A549 (cell line): ENCODE data around the gene AKIP1. TPM values are rescaled to one million over a fixed set of nuclear protein-coding genes. Genes with fewer than 3 reads are reported as not detected.

Experiments used
- ATAC-seq, 2 experiments: fragments of 200-7000 bp in 1 of 2; fragments of >200 bp in 1 of 2; cut with Nextera tagmentation in 1 of 2; cut with Tn5 transposase in 1 of 2; 3 replicates each; pipeline versions ENCODE4 v1.8.0 to v1.9.1; 2018 to 2020; ENCODE audit warnings: mild to moderate bottlenecking in 1 of 2, moderate library complexity in 1 of 2
- CTCF ChIA-PET: fragments of 300-600 bp; sonication (Branson Sonifier 250); formaldehyde crosslinking; extraction: SDS; loops from one replicate; lab custom pipeline; 2021; ENCODE audit warnings: antibody characterized with exemption, inconsistent platforms; lab: Yijun Ruan, JAX
- POLR2A ChIA-PET: fragments of 350-600 bp; formaldehyde crosslinking; extraction: SDS; loops from one replicate; lab custom pipeline; 2021; ENCODE audit warnings: antibody characterized with exemption, inconsistent platforms; lab: Yijun Ruan, JAX
- DNase-seq, 2 experiments: peaks; one replicate each; pipeline versions ENCODE4 v3.0.0 to v3.0.0-alpha.2; 2011 to 2016; ENCODE audit warnings: low read depth in 1 of 2, low spot score in 1 of 2
- FAIRE-seq: peaks from 2 replicates; lab custom pipeline; 2011; peaks lifted over from hg19 to GRCh38; lab: Jason Lieb, UNC
- H3K27ac ChIP-seq, 2 experiments: fragments of >200 bp; sonication (Bioruptor Twin); formaldehyde crosslinking; 3 replicates each; pipeline ENCODE4 v1.5.1; 2016 to 2017
- H3K4me1 ChIP-seq: fragments of >200 bp; sonication (Bioruptor Twin); formaldehyde crosslinking; 3 replicates; pipeline ENCODE4 v1.6.1; 2016
- H3K4me2 ChIP-seq: fragments of >200 bp; sonication (Bioruptor Twin); formaldehyde crosslinking; 3 replicates; pipeline ENCODE4 v1.6.1; 2016
- H3K4me3 ChIP-seq: fragments of >200 bp; sonication (Bioruptor Twin); formaldehyde crosslinking; 3 replicates; pipeline ENCODE4 v1.5.1; 2016
- H3K9me3 ChIP-seq: fragments of >200 bp; sonication (Bioruptor Twin); formaldehyde crosslinking; 3 replicates; pipeline ENCODE4 v1.6.1; 2016
- ATOH8 ChIP-seq: fragments of 250-450 bp; sonication (Bioruptor Pico); IDR thresholded peaks from 2 replicates; pipeline ENCODE4 v1.5.0; 2020; ENCODE audit warnings: low read depth, mild to moderate bottlenecking, moderate library complexity
- CBX8 ChIP-seq: fragments of 200-600 bp; sonication (generic); IDR thresholded peaks from 2 replicates; pipeline ENCODE4 v1.6.1; 2016
- CEBPB ChIP-seq, 2 experiments: fragments of >200 bp in 1 of 2; sonication (Bioruptor Twin) in 1 of 2; formaldehyde crosslinking in 1 of 2; IDR thresholded peaks; 2 replicates each; pipeline ENCODE4 v1.6.1; 2012 to 2016
- CTCF ChIP-seq: fragments of >200 bp; sonication (Bioruptor Twin); formaldehyde crosslinking; IDR thresholded peaks from 3 replicates; pipeline ENCODE4 v1.5.1; 2016
- EHMT2 ChIP-seq: fragments of 200-600 bp; sonication (generic); IDR thresholded peaks from 2 replicates; pipeline ENCODE4 v1.6.1; 2016; ENCODE audit warnings: antibody characterized with exemption, low read depth, mild to moderate bottlenecking, moderate library complexity
- ESRRA ChIP-seq: fragments of 150-350 bp; IDR thresholded peaks from 2 replicates; pipeline ENCODE4 v1.6.1; 2014; ENCODE audit warnings: mild to moderate bottlenecking, low read length, borderline replicate concordance
- GATA3 ChIP-seq: IDR thresholded peaks from 2 replicates; pipeline ENCODE4 v1.6.1; 2012; ENCODE audit warnings: borderline replicate concordance
- HEYL ChIP-seq: fragments of 250-450 bp; sonication (Bioruptor Pico); IDR thresholded peaks from 2 replicates; pipeline ENCODE4 v1.8.0; 2021; ENCODE audit warnings: mild to moderate bottlenecking, moderate library complexity
- HOXB5 ChIP-seq: fragments of 250-450 bp; sonication (Bioruptor Pico); IDR thresholded peaks from 2 replicates; pipeline ENCODE4 v1.5.0; 2020; ENCODE audit warnings: mild to moderate bottlenecking, moderate library complexity
- JUN ChIP-seq, 2 experiments: fragments of >200 bp; sonication (Bioruptor Twin); formaldehyde crosslinking; IDR thresholded peaks; 2 replicates in 1 of 2; 3 replicates in 1 of 2; pipeline ENCODE4 v1.6.1; 2016 to 2017
- KDM5A ChIP-seq: fragments of 200-600 bp; sonication (generic); IDR thresholded peaks from 2 replicates; pipeline ENCODE4 v1.6.1; 2016; ENCODE audit warnings: antibody characterized with exemption, mild to moderate bottlenecking
- MAX ChIP-seq: IDR thresholded peaks from 2 replicates; pipeline ENCODE4 v1.6.1; 2012
- MAZ ChIP-seq: fragments of 150-350 bp; IDR thresholded peaks from 2 replicates; pipeline ENCODE4 v1.6.1; 2014; ENCODE audit warnings: antibody characterized with exemption, low read depth, low read length, borderline replicate concordance
- MYC ChIP-seq: IDR thresholded peaks from 2 replicates; pipeline ENCODE4 v1.6.1; 2012; ENCODE audit warnings: mild to moderate bottlenecking, inconsistent platforms, low read length, improper control_type of control experiment, borderline replicate concordance
- PHF8 ChIP-seq: fragments of 200-600 bp; sonication (generic); IDR thresholded peaks from 2 replicates; pipeline ENCODE4 v1.6.1; 2016; ENCODE audit warnings: low read depth, mild to moderate bottlenecking, antibody characterized with exemption, moderate library complexity, borderline replicate concordance
- POLR2A ChIP-seq: IDR thresholded peaks from 2 replicates; pipeline ENCODE4 v1.6.1; 2012; ENCODE audit warnings: mild to moderate bottlenecking, low read length
- POLR2AphosphoS2 ChIP-seq: conservative IDR thresholded peaks from 2 replicates; pipeline ENCODE4 v1.6.1; 2012; ENCODE audit warnings: low read length, improper control_type of control experiment, inconsistent platforms
- TP53 ChIP-seq: fragments of 250-450 bp; sonication (Bioruptor Pico); IDR thresholded peaks from 2 replicates; pipeline ENCODE4 v1.5.0; 2021; ENCODE audit warnings: mild to moderate bottlenecking, moderate library complexity
- USF2 ChIP-seq: fragments of 450-650 bp; IDR thresholded peaks from 2 replicates; pipeline ENCODE4 v1.6.1; 2014; ENCODE audit warnings: antibody characterized with exemption
- ZNF302 ChIP-seq: fragments of 250-450 bp; sonication (Bioruptor Pico); IDR thresholded peaks from 2 replicates; pipeline ENCODE4 v1.9.0; 2021; ENCODE audit warnings: inconsistent platforms, mild to moderate bottlenecking, moderate library complexity
- WGBS: methylation state at CpG from one replicate; pipeline ENCODE4 v1.1.6; 2017; ENCODE audit errors: missing lambda C conversion rate; 5-methylcytosine and 5-hydroxymethylcytosine counted together
- polyA plus RNA-seq, 4 experiments: library from polyadenylated mRNA; depleted of rRNA in 3 of 4; stranded (reverse); fragments of >200 nt; fragmentation: RNase III in 1 of 4; extraction: RNeasy Plus Mini Kit Qiagen cat#74134 plus additional on column Dnase treatment in 1 of 4; gene quantifications; 2 replicates in 3 of 4; 3 replicates in 1 of 4; pipeline ENCODE4 v1.2.3, GENCODE V29; 2011 to 2017
- TF ChIP-seq, protein P1 (sequence below): fragments of 250-450 bp; sonication (Bioruptor Pico); IDR thresholded peaks from 2 replicates; pipeline ENCODE4 v1.5.0; 2021; ENCODE audit warnings: mild to moderate bottlenecking, moderate library complexity, borderline replicate concordance
- TF ChIP-seq, protein P2 (sequence below): fragments of >200 bp; sonication (Bioruptor Twin); formaldehyde crosslinking; IDR thresholded peaks from 3 replicates; pipeline ENCODE4 v1.6.1; 2016

AKIP1 gene
- polyA plus RNA-seq, 2 of the 4 experiments (the other 2 are of a cell fraction) = 57.7 to 66.7 TPM

- POLR2A ChIA-PET = interaction anchor here (0.6 to 1.8 kb wide), 10 partner anchors 9 to 649 kb away, joined by 3 to 12 read pairs (median 4); partner anchors contain the start of genes RPL27A and TRIM66
- no peaks in the 10 kb centered on the region for H3K9me3 ChIP-seq
- CTCF ChIA-PET = interaction anchor here (0.6 to 2.4 kb wide), 7 partner anchors 8 to 174 kb away, joined by 3 to 9 read pairs (median 3); no protein-coding TSS in a partner anchor
- H3K4me3 ChIP-seq = peak overlapping the region; percentile 78
- ATAC-seq = peak; percentile 82 to 85
- peak overlapping the region; percentile 96 for H3K27ac ChIP-seq
- 7% methylated on average over 24 of the region's 39 CpGs for WGBS
- peak; percentile 69 to 83 for DNase-seq
- peak overlapping the region; percentile 90 for H3K4me2 ChIP-seq
- peaks cover 28% of the 10 kb centered on the region for H3K4me1 ChIP-seq
- FAIRE-seq = no peak
- TF ChIP-seq CTCF = no peak
- no peak for TF ChIP-seq ZNF302
- TF ChIP-seq HOXB5 (CRISPR knock-in tag) = no peak
- no peak for TF ChIP-seq POLR2AphosphoS2
- TF ChIP-seq, protein P1, sequence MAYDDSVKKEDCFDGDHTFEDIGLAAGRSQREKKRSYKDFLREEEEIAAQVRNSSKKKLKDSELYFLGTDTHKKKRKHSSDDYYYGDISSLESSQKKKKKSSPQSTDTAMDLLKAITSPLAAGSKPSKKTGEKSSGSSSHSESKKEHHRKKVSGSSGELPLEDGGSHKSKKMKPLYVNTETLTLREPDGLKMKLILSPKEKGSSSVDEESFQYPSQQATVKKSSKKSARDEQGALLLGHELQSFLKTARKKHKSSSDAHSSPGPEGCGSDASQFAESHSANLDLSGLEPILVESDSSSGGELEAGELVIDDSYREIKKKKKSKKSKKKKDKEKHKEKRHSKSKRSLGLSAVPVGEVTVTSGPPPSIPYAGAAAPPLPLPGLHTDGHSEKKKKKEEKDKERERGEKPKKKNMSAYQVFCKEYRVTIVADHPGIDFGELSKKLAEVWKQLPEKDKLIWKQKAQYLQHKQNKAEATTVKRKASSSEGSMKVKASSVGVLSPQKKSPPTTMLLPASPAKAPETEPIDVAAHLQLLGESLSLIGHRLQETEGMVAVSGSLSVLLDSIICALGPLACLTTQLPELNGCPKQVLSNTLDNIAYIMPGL (CRISPR knock-in tag) = no peak
Observed at GRCh38 chr11:8963569-8964323, 52.8 kb downstream of the AKIP1 start.

DNA sequence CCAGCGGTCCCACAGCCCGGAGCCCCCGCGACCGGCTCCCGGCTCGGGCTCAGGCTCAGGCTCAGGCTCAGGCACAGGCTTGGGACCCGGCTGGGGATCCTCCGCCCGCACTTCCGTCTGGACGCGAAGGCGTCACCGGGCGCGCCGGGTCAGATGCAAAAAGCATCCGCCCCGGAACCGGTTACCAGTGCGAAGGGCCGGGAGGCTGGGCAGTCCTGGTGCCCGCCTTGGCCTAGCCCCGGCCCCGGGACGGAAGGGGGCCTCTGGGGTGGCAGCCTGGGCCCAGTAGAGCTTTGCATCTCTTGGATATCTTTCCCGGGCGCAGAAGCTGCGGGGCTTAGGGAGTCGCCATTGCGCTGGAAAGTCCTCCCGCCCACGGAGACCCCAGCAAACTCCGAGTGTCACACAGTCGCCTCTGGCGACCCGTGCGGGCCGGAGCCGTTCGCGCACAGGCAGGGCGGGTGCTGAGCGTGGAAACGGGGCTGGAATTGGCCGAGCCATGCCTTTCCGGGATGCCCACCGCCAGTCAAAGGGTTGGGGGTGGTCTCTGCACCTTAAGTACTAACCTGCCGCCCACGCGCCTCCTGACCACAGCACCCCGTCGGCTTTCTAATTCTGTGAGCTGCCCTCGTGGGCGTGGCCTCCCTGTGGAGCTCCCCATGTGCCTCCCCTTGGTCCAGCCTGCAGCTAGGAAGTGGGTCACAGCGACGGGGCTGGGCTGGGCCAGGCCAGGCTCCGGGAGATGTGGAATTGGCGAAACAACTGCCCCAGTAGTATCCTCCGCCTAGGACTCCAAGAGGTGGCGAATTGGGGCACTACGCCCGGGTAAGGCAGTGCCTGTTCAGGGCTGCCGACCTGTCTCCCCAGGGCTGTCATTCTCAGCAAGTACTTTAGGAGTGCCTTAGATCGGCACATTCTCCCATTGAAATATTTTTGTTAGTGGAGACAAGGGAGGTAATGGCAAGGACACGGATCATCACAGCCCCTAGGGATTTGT lies 53.6 kb downstream of the AKIP1 start, which contains the start of gene TMEM9B:
TMEM9B (minus strand) TSS at position 119 of the 997 bp plus-strand sequence. CDS start 129 bp downstream, outside the sequence.
- Histone ChIP-seq H3K9me3 (no peaks in the 10 kb centered on the region), H3K4me1 (peaks cover 23% of the 10 kb centered on the region), H3K27ac (peak within 1 kb of the TSS; percentile 96), H3K4me2 (peak within 1 kb of the TSS; percentile 90), H3K4me3 (peak within 1 kb of the TSS; percentile 78)
- peak; percentile 87 to 92 for DNase-seq
- WGBS = 2% methylated on average over 35 of the region's 67 CpGs
- ATAC-seq = peak; percentile 93 to 94
- ChIA-PET POLR2A (interaction anchor here (0.6 to 1.8 kb wide), 13 partner anchors 9 to 648 kb away, joined by 3 to 12 read pairs (median 3); partner anchors contain the start of genes RPL27A and TRIM66), CTCF (interaction anchor here (0.6 to 2.4 kb wide), 6 partner anchors 9 to 173 kb away, joined by 3 to 9 read pairs (median 3); no protein-coding TSS in a partner anchor)
- peak; percentile 39 for FAIRE-seq
- peak; percentile 99 for TF ChIP-seq PHF8
- no peak for TF ChIP-seq EHMT2
- TF ChIP-seq MYC = peak; percentile 84
- peak; percentile 30; the same call in 1 of the 2 replicates for TF ChIP-seq ATOH8
- TF ChIP-seq TP53 (CRISPR knock-in tag) = 0 out of 2 replicates have a peak, but pooled peaks have one; percentile 56
- TF ChIP-seq MAX = peak; percentile 91
- TF ChIP-seq POLR2A = peak; percentile 65
- 0 out of 2 replicates have a peak, but pooled peaks have one; percentile 8 for TF ChIP-seq MAZ
- TF ChIP-seq, protein P1 (CRISPR knock-in tag) = 0 out of 2 replicates have a peak, but pooled peaks have one; percentile 69
- TF ChIP-seq GATA3 = peak; percentile 44; the same call in 1 of the 2 replicates
- TF ChIP-seq CBX8 = no peak
- peak in 1 of 2 experiments; percentile 6; a peak in 1 of 4 replicates for TF ChIP-seq CEBPB (IDR thresholded peaks at IDR 0.05)
- no peak for TF ChIP-seq HEYL (CRISPR knock-in tag)
- peak; percentile 48; the same call in 1 of the 2 replicates for TF ChIP-seq KDM5A
- 0 out of 2 replicates have a peak, but pooled peaks have one; percentile 15 for TF ChIP-seq ESRRA
- TF ChIP-seq, protein P2, sequence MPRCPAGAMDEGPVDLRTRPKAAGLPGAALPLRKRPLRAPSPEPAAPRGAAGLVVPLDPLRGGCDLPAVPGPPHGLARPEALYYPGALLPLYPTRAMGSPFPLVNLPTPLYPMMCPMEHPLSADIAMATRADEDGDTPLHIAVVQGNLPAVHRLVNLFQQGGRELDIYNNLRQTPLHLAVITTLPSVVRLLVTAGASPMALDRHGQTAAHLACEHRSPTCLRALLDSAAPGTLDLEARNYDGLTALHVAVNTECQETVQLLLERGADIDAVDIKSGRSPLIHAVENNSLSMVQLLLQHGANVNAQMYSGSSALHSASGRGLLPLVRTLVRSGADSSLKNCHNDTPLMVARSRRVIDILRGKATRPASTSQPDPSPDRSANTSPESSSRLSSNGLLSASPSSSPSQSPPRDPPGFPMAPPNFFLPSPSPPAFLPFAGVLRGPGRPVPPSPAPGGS = peak; percentile 84; the same call in 1 of the 3 replicates
- TF ChIP-seq USF2 = peak; percentile 23; the same call in 1 of the 2 replicates
- peak; percentile 88 to 96 for TF ChIP-seq JUN (IDR thresholded peaks at IDR 0.05)
